ENCODE data around the gene UST.
"Not testable (repeated sequence)": the region's sequence is repeated elsewhere in the genome, so short reads cannot be mapped to it uniquely, and the experiment has no call there.

UST gene

GRCh38 chr6:148776321-148777308 is 29.8 kb downstream of the UST start:
- H3K36me3 ChIP-seq (ENCODE audit: insufficient read depth, low read length), result no peaks in the 10 kb centered on the region
- no peak overlapping the region for H3K4me3 ChIP-seq (ENCODE audit: low read length, poor library complexity, severe bottlenecking)
- H3K4me2 ChIP-seq (ENCODE audit: low read depth, low read length, poor library complexity, severe bottlenecking), result peak overlapping the region; percentile 33
- H2AFZ ChIP-seq (ENCODE audit: low read length), result no peak overlapping the region
- peaks cover 22% of the 10 kb centered on the region for H3K4me1 ChIP-seq (ENCODE audit: insufficient read depth, low read length, poor library complexity, severe bottlenecking)
- TF ChIP-seq CTCF (conservative IDR thresholded peaks at IDR 0.05; ENCODE audit: low read length) (no peak), EZH2phosphoT487 (IDR thresholded peaks at IDR 0.05; ENCODE audit: borderline replicate concordance) (no peak)
- no peaks in the 10 kb centered on the region for H3K9me2 ChIP-seq (replicated peaks; ENCODE audit: low read depth, low read length)
- no peaks in the 10 kb centered on the region for H3K9me3 ChIP-seq (ENCODE audit: insufficient read depth, low read depth, low read length)
- no peaks in the 10 kb centered on the region for H3F3A ChIP-seq (ENCODE audit: low read depth)
- H4K20me1 ChIP-seq (ENCODE audit: insufficient read depth, low read length, poor library complexity, severe bottlenecking), result no peaks in the 10 kb centered on the region
- no peaks in the 10 kb centered on the region for H3K27me3 ChIP-seq (ENCODE audit: insufficient read depth, low read length, poor library complexity, severe bottlenecking)
- no peak overlapping the region for H3K9ac ChIP-seq (ENCODE audit: low read depth, low read length, poor library complexity, severe bottlenecking)
- peaks cover 44% of the 10 kb centered on the region; the same call in 1 of the 2 replicates for H3K79me2 ChIP-seq (ENCODE audit: insufficient read depth, low read length)

GRCh38 chr6:148779142-148779562 is 32.3 kb downstream of the UST start:
- no peak for TF ChIP-seq CTCF (conservative IDR thresholded peaks at IDR 0.05; ENCODE audit: low read length)
- TF ChIP-seq EZH2phosphoT487 (IDR thresholded peaks at IDR 0.05; ENCODE audit: borderline replicate concordance), result no peak

GRCh38 chr6:148780423-148780822 is 33.6 kb downstream of the UST start:
- H3K9me3 ChIP-seq (ENCODE audit: insufficient read depth, low read depth, low read length); H3K27me3 ChIP-seq (ENCODE audit: insufficient read depth, low read length, poor library complexity, severe bottlenecking); H3K4me2 ChIP-seq (ENCODE audit: low read depth, low read length, poor library complexity, severe bottlenecking); H2AFZ ChIP-seq (ENCODE audit: low read length); H3K36me3 ChIP-seq (ENCODE audit: insufficient read depth, low read length); H3K9ac ChIP-seq (ENCODE audit: low read depth, low read length, poor library complexity, severe bottlenecking); H3F3A ChIP-seq (ENCODE audit: low read depth); H3K4me3 ChIP-seq (ENCODE audit: low read length, poor library complexity, severe bottlenecking); H3K9me2 ChIP-seq (replicated peaks; ENCODE audit: low read depth, low read length); H4K20me1 ChIP-seq (ENCODE audit: insufficient read depth, low read length, poor library complexity, severe bottlenecking): not testable (repeated sequence)
- peaks cover 10% of the 10 kb centered on the region for H3K4me1 ChIP-seq (ENCODE audit: insufficient read depth, low read length, poor library complexity, severe bottlenecking)
- peaks cover 29% of the 10 kb centered on the region; the same call in 1 of the 2 replicates for H3K79me2 ChIP-seq (ENCODE audit: insufficient read depth, low read length)

More at GRCh38 chr6:148779142-148779562, 32.3 kb downstream of the UST start:
- no peak overlapping the region for H3K4me2 ChIP-seq (ENCODE audit: low read depth, low read length, poor library complexity, severe bottlenecking)
- peaks cover 10% of the 10 kb centered on the region for H3K4me1 ChIP-seq (ENCODE audit: insufficient read depth, low read length, poor library complexity, severe bottlenecking)
- no peak overlapping the region for H2AFZ ChIP-seq (ENCODE audit: low read length)
- H3K79me2 ChIP-seq (ENCODE audit: insufficient read depth, low read length), result peaks cover 36% of the 10 kb centered on the region; the same call in 1 of the 2 replicates
- no peaks in the 10 kb centered on the region for H4K20me1 ChIP-seq (ENCODE audit: insufficient read depth, low read length, poor library complexity, severe bottlenecking)
- H3K9me3 ChIP-seq (ENCODE audit: insufficient read depth, low read depth, low read length), result no peaks in the 10 kb centered on the region
- no peaks in the 10 kb centered on the region for H3F3A ChIP-seq (ENCODE audit: low read depth)
- H3K4me3 ChIP-seq (ENCODE audit: low read length, poor library complexity, severe bottlenecking), result no peak overlapping the region
- no peaks in the 10 kb centered on the region for H3K36me3 ChIP-seq (ENCODE audit: insufficient read depth, low read length)
- no peaks in the 10 kb centered on the region for H3K9me2 ChIP-seq (replicated peaks; ENCODE audit: low read depth, low read length)
- H3K9ac ChIP-seq (ENCODE audit: low read depth, low read length, poor library complexity, severe bottlenecking), result no peak overlapping the region
- H3K27me3 ChIP-seq (ENCODE audit: insufficient read depth, low read length, poor library complexity, severe bottlenecking), result no peaks in the 10 kb centered on the region

Data from Loucy (cell line).